HS-27A (cell line): Measurements from ENCODE around the gene HAPLN1.
"Not testable (repeated sequence)": the region's sequence is repeated elsewhere in the genome, so short reads cannot be mapped to it uniquely, and the experiment has no call there.

Experiments used
- DNase-seq: peaks from one replicate; pipeline ENCODE4 v3.0.0-alpha.2; 2012; ENCODE audit warnings: low read depth, missing footprints

Gene HAPLN1

DNA sequence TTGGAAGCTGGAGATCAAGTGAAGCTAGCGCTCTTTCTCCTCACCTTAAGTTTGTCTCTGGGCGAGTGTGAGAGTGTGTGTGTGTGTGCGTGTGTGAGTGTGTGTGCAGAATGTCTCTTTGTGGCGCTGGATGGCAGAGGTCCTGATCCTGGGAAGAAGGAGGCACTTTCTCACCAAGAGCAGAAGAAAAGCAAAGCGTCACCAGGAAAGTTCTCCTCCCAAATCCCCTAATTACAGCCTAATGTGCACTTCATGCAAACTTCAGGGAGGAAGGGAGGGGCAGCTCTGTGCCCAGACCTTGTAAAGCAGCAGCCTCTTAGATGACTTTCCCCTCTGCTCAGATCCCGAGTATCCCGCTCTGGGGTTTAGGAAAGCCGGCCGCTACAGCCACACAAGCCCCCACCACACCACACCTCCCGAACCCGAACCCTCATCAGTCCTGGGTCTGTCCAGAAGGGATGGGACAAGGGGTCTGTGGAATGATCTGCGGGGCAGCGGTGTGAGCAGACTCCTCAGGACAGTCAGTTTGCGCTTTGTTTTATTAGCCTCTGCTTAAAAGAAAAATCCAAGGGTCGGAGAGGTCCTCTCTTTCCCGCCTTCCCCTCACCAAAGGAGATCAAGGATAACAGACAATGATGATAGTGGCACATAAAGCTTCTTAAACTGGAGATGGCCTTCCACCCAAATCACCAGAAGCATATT lies at the start of gene HAPLN1:
HAPLN1 (minus strand) TSS at position 20 of the 702 bp plus-strand sequence. CDS start 47,332 bp downstream, outside the sequence.
- no peak for DNase-seq

DNA sequence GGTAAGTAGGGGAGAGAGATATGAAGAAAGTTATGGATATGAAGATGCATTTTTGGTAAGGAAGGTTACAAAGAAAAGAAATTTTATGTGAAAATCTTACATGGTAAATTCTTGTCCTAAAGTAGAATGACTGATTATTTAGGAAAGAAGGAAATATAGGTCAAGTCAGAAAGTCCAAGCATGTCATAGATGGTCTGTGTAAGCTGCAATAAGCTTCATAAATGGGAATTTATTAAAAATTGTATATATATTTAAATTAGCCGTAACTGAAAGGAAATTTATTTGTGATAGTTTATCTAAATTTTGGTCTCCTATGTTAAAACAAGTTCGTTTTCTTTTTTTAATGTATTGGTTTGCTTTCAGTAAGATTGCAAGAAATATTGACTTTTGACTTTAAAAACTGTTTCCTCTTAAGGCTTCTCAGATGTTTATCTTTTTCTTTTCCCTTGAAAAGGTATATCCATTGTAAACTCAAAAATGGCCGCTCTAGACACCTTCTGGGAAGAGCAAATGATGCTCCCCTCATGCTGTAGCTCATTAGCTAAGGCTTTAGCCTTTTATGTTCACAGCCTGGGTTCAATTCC lies 46.8 kb upstream of the HAPLN1 start:
- no peak for DNase-seq

- DNase-seq = no peak
Measured at GRCh38 chr5:83764101-83764500, 43.4 kb upstream of the HAPLN1 start.

DNA sequence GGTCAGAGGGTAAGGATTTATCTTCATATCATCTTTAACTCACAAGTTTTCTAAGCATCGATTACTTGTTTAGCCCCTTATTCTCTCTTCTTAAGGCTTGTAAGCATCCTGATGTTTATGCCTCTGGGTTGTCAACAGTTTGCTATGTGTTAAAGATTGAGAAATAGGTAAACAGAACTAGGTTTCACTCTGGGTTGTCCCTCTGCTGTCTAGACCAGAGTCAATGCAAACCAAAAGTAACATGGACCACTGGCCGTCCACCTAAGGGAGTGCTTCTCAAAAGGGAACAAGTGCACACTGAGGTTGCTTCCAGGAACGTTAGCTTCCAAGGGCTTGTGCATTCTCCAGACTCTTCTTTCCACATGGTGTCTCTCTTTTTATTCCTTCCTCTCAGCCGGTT lies 39.9 kb upstream of the HAPLN1 start:
- no peak for DNase-seq

DNA sequence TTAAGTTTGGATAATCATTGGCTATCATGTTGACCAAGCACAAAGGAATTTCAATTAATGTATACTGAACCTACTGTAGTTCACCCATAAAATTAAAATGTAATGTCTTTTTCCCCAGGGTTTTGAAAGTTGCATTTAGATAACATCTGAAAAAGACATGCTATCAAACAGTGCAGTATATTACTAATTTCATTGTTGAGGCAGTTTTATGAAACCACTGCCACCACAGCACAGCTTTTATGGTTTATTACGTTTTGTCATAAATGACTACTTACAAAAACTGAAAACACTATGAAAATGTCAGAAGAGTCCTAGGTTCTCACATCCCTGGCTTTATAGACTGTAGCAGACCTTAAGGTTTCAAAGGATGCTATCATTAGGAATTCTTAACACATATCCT lies 32.0 kb upstream of the HAPLN1 start:
- no peak for DNase-seq

DNA sequence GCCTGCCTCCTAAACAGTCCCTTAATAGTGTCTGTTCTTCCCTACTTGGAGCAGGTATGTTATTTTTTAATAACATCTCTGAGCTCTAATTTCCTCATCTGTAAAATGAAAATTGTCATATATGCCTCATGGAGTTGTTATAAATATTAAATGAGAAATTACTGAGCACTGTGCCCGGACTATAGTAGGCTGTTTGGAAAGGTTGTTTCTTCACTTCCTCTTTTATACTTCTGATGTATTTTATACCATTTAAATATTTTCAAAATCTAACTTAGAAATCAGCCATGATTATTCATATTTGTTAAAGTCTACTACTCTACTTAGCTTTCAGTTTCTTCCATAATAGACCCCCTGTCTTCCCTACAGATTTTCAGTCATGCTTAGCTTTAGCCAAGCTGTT lies 30.5 kb upstream of the HAPLN1 start:
- DNase-seq = no peak

DNA sequence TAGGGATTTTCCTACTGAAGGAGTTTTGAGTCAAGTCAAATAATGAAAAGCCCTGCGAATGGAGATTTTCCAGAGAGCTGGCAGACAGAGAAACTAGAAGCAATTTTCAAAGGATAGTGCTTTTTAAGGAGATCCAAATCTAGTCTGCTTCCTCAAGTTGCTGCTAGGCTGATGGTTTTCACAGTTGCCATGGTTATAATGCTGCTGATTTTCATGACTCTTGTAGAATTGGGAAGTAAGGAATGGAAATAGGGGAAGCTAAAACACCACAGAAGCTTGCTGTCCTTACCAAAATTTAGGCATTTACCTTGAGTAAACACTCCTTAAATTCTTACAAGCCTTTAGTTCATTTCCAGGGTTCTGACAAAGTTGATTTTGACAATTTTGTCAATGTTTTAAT lies 30.1 kb upstream of the HAPLN1 start:
- no peak for DNase-seq

GRCh38 chr5:83745816-83746215 lies 25.2 kb upstream of the HAPLN1 start:
- no peak for DNase-seq

DNA sequence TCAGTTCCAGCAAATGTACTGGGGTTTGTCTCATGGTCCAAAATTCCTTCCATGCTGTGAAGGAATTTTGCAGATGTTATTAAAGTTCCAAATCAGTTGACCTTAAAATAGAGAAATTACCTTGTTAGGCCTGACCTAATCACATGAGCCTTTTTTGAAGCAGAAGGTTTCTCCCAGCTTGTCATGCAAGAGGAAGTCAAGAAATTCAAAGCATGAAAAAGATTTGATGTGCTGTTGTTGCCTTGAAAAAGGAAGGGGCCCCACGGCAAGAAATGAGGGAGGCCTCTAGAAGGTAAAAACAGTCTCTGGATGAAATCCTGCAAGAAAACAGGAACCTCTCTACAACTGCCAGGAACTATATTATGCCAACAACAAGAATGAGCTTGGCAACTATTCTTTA lies 24.2 kb upstream of the HAPLN1 start:
- DNase-seq = no peak

DNA sequence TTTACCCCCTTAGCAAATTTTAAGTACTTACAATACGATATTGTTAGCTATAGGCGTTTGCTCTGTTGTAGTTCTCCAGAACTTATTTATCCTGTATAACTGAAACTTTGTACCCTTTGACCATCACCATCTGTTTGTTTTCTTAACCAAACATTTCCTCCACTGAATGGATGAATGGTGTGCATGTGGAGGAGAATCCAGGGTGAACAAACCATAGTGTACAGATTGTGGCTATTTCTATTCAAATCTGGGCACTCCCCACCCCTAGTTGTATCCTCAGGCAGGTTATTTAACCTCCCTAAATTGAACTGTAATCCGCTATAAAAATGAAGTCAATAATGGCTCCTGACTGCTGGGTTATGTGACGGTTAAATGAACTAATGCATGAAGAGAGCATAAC lies 21.4 kb upstream of the HAPLN1 start:
- DNase-seq = no peak

DNA sequence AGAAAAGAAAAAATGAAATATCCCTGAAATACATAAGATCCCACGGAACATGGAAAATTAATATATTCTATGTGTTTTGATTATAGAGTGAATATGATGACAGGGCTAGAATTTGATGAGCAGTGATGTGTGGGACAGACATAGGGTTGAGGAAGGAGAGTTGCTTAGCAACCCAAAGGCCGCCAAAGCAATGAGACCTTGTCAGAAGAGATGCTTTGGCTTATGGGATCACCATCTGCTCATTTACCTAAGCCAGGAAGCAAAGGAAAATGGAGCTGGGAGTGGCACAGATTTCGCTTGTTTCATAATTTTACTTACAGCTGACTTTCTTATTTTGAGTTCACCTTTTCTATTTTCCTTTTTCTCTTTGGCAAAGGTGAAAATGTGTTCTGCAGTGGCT lies 20.9 kb upstream of the HAPLN1 start:
- no peak for DNase-seq

- no peak for DNase-seq
Measured at GRCh38 chr5:83740741-83741140, 20.1 kb upstream of the HAPLN1 start.

- DNase-seq = not testable (repeated sequence)
Measured at GRCh38 chr5:83736169-83736568, 15.5 kb upstream of the HAPLN1 start.

GRCh38 chr5:83735058-83735457 lies 14.4 kb upstream of the HAPLN1 start:
- not testable (repeated sequence) for DNase-seq

DNA sequence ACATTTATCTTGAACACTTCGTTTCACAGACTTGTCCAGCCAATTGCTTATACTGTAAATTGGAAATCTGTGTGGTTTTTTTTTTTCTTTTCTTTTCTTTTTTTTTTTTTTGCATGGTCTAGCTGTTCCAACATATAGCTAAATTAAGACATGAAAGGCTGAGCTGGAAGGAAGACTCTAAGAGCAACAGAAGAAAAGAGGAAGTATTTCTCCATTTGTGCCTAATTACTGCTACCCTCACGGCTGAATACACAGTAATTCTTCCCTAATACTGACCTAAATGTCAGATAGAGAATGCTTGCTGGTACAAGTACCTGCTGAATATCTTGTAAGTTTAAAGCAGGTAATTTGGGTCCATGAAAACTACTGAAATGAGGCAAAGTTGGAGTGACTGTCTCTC lies 11.0 kb upstream of the HAPLN1 start:
- DNase-seq = no peak

- DNase-seq = no peak
Measured at GRCh38 chr5:83729362-83729761, 8.7 kb upstream of the HAPLN1 start.

GRCh38 chr5:83726912-83727311 lies 6.3 kb upstream of the HAPLN1 start:
- DNase-seq = no peak

DNA sequence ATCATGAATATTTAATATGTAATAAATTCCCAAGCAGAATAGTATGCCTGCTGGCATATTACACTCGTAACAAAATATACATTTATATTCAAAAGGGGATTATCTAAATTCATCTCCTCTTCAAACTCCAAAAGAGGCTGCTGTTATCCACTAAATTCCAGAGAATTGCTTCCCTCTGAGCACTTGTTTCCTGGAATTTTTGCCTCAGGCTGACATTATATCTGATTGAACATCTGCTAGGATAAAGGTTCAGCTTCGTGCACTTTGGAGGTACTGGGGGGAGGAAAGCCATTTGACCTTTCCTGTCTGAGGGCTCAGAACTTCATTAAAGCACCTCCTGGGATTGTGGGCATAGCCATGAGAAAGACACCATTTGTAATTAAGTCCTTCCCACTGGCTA lies 4.3 kb upstream of the HAPLN1 start:
- no peak for DNase-seq

DNA sequence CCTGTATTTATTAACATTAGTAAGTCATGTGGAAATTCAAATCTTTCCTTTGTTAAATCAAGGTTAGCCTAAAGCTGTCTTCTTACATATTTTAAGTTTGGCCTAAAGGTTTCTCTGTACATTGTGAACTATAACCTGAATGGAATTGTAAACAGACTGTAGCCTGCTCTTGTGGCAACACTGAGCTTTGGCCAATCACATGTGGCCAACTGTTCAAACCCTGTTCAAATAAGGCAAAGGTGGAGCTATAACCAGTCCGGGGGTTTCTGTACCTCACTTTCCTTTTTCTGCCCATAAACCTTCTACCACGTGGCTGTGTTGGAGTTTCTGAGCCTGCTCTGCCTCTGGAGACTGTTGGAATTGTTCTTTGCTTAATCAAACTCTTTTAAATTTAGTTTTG lies 3.3 kb upstream of the HAPLN1 start:
- DNase-seq = no peak

GRCh38 chr5:83723031-83723430 lies 2.4 kb upstream of the HAPLN1 start:
- DNase-seq = no peak

DNA sequence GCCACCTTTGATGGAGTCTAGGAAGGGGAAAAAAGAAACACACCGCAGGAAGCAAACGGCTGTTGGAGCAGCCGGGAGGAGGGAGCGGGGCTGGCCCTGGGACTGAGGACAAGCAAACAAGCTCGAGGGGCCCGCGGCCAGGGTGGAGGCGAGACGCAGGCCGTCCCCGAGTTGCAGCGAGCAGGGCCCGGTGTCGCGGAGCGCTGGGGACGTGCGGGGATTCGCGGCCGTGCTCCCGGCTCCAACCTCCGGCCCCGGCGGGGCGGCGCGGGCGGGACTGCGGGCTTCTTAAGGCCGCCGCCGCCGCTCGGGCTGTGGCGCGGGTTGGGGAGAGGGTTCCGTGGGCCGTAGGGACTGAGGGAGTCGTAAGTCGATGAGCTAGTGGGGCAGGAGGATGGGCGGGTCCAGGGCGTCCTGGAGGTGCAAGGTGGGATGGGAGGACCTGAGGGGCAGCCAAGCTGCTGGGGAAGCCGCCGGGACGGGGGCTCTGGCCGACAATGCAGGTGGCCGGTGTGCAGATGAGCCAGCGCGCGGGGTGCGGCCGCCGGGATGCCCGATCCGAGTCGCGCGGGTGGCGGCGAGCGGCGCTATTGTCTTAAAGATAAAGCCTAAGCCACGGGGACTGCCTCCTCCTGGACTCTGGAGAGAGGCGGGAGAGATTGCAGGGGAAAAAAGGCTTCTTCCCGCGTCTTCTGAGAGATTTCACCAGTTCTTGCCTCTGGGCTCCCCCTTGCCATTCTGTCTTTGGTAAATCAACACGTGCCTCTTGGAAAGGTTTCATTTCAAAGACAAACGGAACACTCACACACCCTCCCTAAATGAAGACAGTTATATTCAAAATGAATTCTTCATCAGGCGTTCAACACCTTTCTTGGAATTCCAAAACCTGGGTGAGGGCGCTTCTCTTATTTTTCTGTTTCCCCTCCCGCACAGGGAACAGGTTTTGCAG lies 1.6 kb upstream of the HAPLN1 start:
- no peak for DNase-seq

- DNase-seq = no peak
Measured at GRCh38 chr5:83718936-83719495, 1.6 kb downstream of the HAPLN1 start.
